Chondrocyte (in vitro differentiated cells): ENCODE data around the gene CFAP46. TPM values are rescaled to one million over a fixed set of nuclear protein-coding genes. Genes with fewer than 3 reads are reported as not detected.

ENCODE experiments used
- DNase-seq: peaks from one replicate; pipeline ENCODE4 v3.0.0; 2021; ENCODE audit warnings: mixed read lengths, low spot score
- H3K27ac Mint-ChIP-seq: one replicate; pipeline ENCODE4 v1.8.0; 2021; ENCODE audit warnings: mild to moderate bottlenecking, moderate library complexity, mixed read lengths; ENCODE audit not compliant: unreplicated experiment
- H3K27me3 Mint-ChIP-seq: 2 replicates; pipeline ENCODE4 v1.8.0; 2021; ENCODE audit warnings: low read depth, mixed read lengths
- H3K36me3 Mint-ChIP-seq: 2 replicates; pipeline ENCODE4 v1.8.0; 2021; ENCODE audit warnings: low read depth, mixed read lengths
- H3K4me1 Mint-ChIP-seq: 2 replicates; pipeline ENCODE4 v1.8.0; 2021; ENCODE audit warnings: low read depth, mild to moderate bottlenecking, mixed read lengths
- H3K4me3 Mint-ChIP-seq: one replicate; pipeline ENCODE4 v1.8.0; 2021; ENCODE audit warnings: mild to moderate bottlenecking, moderate library complexity, mixed read lengths; ENCODE audit not compliant: unreplicated experiment
- H3K9me3 Mint-ChIP-seq: 2 replicates; pipeline ENCODE4 v1.8.0; 2021; ENCODE audit warnings: low read depth, mixed read lengths
- CTCF ChIP-seq: fragments of 200-600 bp; sonication (generic); IDR thresholded peaks from 2 replicates; pipeline ENCODE4 v1.5.0; 2021; ENCODE audit warnings: antibody characterized with exemption, mild to moderate bottlenecking, moderate library complexity
- total RNA-seq: library from RNA; stranded (reverse); gene quantifications from 3 replicates; pipeline ENCODE4 v1.2.1, GENCODE V29; 2021

CFAP46 gene
- total RNA-seq, 1 donor from 2014 or later: 0.92 TPM

GRCh38 chr10:132929480-132929879, 12.9 kb downstream of the CFAP46 start:
- Mint-ChIP-seq H3K9me3 (no peaks in the 10 kb centered on the region), H3K4me1 (no peaks in the 10 kb centered on the region), H3K36me3 (no peaks in the 10 kb centered on the region), H3K4me3 (no peak overlapping the region), H3K27ac (no peak overlapping the region), H3K27me3 (peaks cover 2% of the 10 kb centered on the region)
- no peak for TF ChIP-seq CTCF
- no peak for DNase-seq

- Mint-ChIP-seq H3K4me1 (no peaks in the 10 kb centered on the region), H3K9me3 (no peaks in the 10 kb centered on the region), H3K36me3 (no peaks in the 10 kb centered on the region), H3K27me3 (peaks cover 2% of the 10 kb centered on the region), H3K27ac (no peak overlapping the region), H3K4me3 (no peak overlapping the region)
- DNase-seq: peak; percentile 65
- TF ChIP-seq CTCF: no peak
Observed at GRCh38 chr10:132928261-132928660, 14.1 kb downstream of the CFAP46 start.

- TF ChIP-seq CTCF: no peak
- peak; percentile 84 for DNase-seq
- H3K4me3 Mint-ChIP-seq: no peak overlapping the region
- H3K27ac Mint-ChIP-seq: no peak overlapping the region
- peaks cover 2% of the 10 kb centered on the region for H3K27me3 Mint-ChIP-seq
- H3K36me3 Mint-ChIP-seq: no peaks in the 10 kb centered on the region
- H3K4me1 Mint-ChIP-seq: no peaks in the 10 kb centered on the region
- no peaks in the 10 kb centered on the region for H3K9me3 Mint-ChIP-seq
Observed at GRCh38 chr10:132927824-132928223, 14.5 kb downstream of the CFAP46 start.

- Mint-ChIP-seq H3K4me1 (no peaks in the 10 kb centered on the region), H3K27me3 (peaks cover 2% of the 10 kb centered on the region), H3K36me3 (no peaks in the 10 kb centered on the region), H3K4me3 (no peak overlapping the region), H3K27ac (no peak overlapping the region), H3K9me3 (no peaks in the 10 kb centered on the region)
- TF ChIP-seq CTCF: no peak
- peak; percentile 87 for DNase-seq
Observed at GRCh38 chr10:132926777-132927650, 15.4 kb downstream of the CFAP46 start.

- Mint-ChIP-seq H3K9me3 (no peaks in the 10 kb centered on the region), H3K27ac (no peak overlapping the region), H3K36me3 (no peaks in the 10 kb centered on the region), H3K27me3 (peaks cover 3% of the 10 kb centered on the region), H3K4me1 (no peaks in the 10 kb centered on the region), H3K4me3 (no peak overlapping the region)
- peak; percentile 88 for DNase-seq
- no peak for TF ChIP-seq CTCF
Observed at GRCh38 chr10:132926070-132926469, 16.3 kb downstream of the CFAP46 start.
